Measurements from ENCODE around the gene ELMOD3. TPM values are rescaled to one million over a fixed set of nuclear protein-coding genes. Genes with fewer than 3 reads are reported as not detected.
A peak's percentile ranks its signal among the peaks of the same experiment; 100 is the strongest.
"Not testable (repeated sequence)": the region's sequence is repeated elsewhere in the genome, so short reads cannot be mapped to it uniquely, and the experiment has no call there.

Gene ELMOD3
- total RNA-seq, 4 donors from 2014 or later = 24.4 to 41.8 (median 30.0) TPM

GRCh38 chr2:85340034-85340892 is 14.3 kb upstream of the ELMOD3 start:
- 34% methylated on average over 13 of the region's 13 CpGs for WGBS
- Histone ChIP-seq H3K4me3 (no peak overlapping the region), H3K27ac (no peak overlapping the region), H3K27me3 (no peaks in the 10 kb centered on the region), H3K4me1 (peaks cover 3% of the 10 kb centered on the region), H3K36me3 (peaks cover 32% of the 10 kb centered on the region), H3K9me3 (no peaks in the 10 kb centered on the region)
- TF ChIP-seq POLR2A (IDR thresholded peaks at IDR 0.05) (no peak), CTCF (IDR thresholded peaks at IDR 0.05) (no peak), EP300 (IDR thresholded peaks at IDR 0.05) (no peak), POLR2AphosphoS5 (IDR thresholded peaks at IDR 0.05) (no peak)
- peak in 1 of 2 donors; percentile 60 for DNase-seq (ENCODE audit: low spot score in 2 of 2)

DNA sequence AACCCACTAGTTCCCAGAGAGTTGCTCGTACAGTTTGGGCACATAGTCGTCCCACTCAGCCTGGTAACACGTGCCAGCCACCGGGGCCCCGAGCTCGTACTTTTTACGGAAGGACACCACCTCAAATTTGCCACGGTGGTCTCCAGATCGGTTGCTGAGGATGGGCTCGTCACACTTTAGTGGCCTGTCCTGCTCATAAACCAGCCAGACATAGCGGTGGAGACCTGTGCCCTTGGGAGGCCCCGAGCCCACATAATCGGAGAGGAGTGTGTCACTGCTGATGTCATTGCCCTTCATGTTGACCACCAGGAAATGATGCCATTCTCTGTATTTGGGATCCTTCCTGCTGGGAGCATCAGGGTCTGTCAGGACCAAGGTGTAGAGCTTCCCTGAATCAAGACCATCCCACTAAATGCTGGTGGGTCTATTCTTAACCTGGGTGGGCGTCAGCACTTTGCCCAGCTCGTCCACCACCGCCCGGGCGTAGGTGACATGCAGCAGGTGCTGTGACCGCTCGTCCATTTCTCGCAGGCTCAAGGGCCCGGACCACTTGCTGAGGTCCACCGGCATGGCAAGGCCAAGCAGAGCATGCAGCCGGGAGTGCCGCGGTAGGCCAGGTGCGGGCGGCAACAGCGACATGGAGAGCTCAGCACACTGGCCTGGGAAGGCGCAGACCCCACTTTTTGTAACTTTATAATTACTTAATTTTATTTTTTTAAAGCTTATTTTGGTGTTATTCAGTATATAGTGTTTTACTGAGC is 13.1 kb upstream of the ELMOD3 start:
- H3K4me1 ChIP-seq = peaks cover 3% of the 10 kb centered on the region
- no peak for TF ChIP-seq EP300 (IDR thresholded peaks at IDR 0.05)
- WGBS = 91% methylated on average over 27 of the region's 30 CpGs

GRCh38 chr2:85342156-85342555 is 12.4 kb upstream of the ELMOD3 start:
- WGBS = 74% methylated on average over 3 of the region's 3 CpGs

More for the DNA sequence above, 13.1 kb upstream of the ELMOD3 start:
- H3K4me3 ChIP-seq = no peak overlapping the region
- no peaks in the 10 kb centered on the region for H3K9me3 ChIP-seq
- DNase-seq (ENCODE audit: low spot score in 2 of 2) = no peak
- no peak overlapping the region for H3K27ac ChIP-seq
- H3K27me3 ChIP-seq = no peaks in the 10 kb centered on the region
- H3K36me3 ChIP-seq = peaks cover 44% of the 10 kb centered on the region

DNA sequence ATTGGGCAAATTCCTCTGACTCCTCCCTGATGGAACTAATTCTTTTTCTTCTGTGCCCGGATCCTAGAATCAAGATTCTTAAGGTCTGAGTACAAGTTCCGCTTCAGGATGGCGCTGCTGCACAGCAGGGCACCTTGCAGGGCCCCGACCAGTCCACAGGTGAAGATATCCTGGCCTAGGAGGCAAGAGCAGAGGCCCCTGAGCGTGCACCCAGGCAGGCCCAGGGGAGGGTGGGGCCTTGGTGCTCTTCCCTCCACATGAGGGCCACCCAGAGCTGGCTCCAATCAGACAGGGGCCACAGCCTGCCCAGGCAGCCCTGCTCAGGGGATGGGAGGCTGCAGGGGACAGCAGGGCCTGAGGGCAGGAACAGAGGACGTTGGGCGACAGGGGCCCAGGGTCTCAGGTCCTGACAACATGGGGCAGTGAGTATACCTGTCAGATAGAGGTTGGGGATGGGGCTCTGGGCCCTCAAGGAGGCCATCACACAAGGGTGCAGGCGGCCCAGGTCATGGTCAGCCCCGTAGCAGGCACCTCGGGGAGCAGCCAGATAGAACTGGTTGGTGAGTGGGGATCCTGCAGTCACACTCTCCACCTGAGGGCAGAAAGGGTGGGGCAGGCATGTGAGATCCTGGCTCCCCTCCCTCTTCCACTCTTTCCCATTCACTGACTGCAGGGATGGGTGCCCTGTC is 11.2 kb upstream of the ELMOD3 start:
- not testable (repeated sequence) for DNase-seq (ENCODE audit: low spot score in 2 of 2); H3K27ac ChIP-seq; H3K27me3 ChIP-seq; H3K9me3 ChIP-seq; H3K4me1 ChIP-seq; H3K4me3 ChIP-seq
- WGBS = 88% methylated on average over 9 of the region's 10 CpGs
- H3K36me3 ChIP-seq = peaks cover 63% of the 10 kb centered on the region

More at GRCh38 chr2:85342156-85342555, 12.4 kb upstream of the ELMOD3 start:
- TF ChIP-seq POLR2AphosphoS5 (IDR thresholded peaks at IDR 0.05) = no peak
- no peak for TF ChIP-seq CTCF (IDR thresholded peaks at IDR 0.05)
- no peak for TF ChIP-seq POLR2A (IDR thresholded peaks at IDR 0.05)
- TF ChIP-seq EP300 (IDR thresholded peaks at IDR 0.05) = no peak
- no peak for DNase-seq (ENCODE audit: low spot score in 2 of 2)
- H3K27me3 ChIP-seq = no peaks in the 10 kb centered on the region
- H3K27ac ChIP-seq = no peak overlapping the region
- peaks cover 51% of the 10 kb centered on the region for H3K36me3 ChIP-seq
- H3K4me3 ChIP-seq = no peak overlapping the region
- H3K4me1 ChIP-seq = peaks cover 3% of the 10 kb centered on the region
- no peaks in the 10 kb centered on the region for H3K9me3 ChIP-seq

- H3K27ac ChIP-seq = no peak overlapping the region
- no peak overlapping the region for H3K4me3 ChIP-seq
- no peaks in the 10 kb centered on the region for H3K27me3 ChIP-seq
- no peaks in the 10 kb centered on the region for H3K9me3 ChIP-seq
- no peak for TF ChIP-seq CTCF (IDR thresholded peaks at IDR 0.05)
- TF ChIP-seq POLR2AphosphoS5 (IDR thresholded peaks at IDR 0.05) = no peak
- TF ChIP-seq EP300 (IDR thresholded peaks at IDR 0.05) = no peak
- 89% methylated on average over 10 of the region's 14 CpGs for WGBS
- no peak for DNase-seq (ENCODE audit: low spot score in 2 of 2)
- H3K36me3 ChIP-seq = peaks cover 72% of the 10 kb centered on the region
- peaks cover 3% of the 10 kb centered on the region for H3K4me1 ChIP-seq
Observed at GRCh38 chr2:85344356-85344954, 10.1 kb upstream of the ELMOD3 start.

Data from suprapubic skin (tissue), 4 donors.